Measurements from ENCODE around the gene PDSS2.
"Not testable (repeated sequence)": the region's sequence is repeated elsewhere in the genome, so short reads cannot be mapped to it uniquely, and the experiment has no call there.

Gene PDSS2

GRCh38 chr6:107413966-107414645, 45.3 kb downstream of the PDSS2 start:
- no peak for FAIRE-seq

GRCh38 chr6:107411161-107411560, 48.2 kb downstream of the PDSS2 start:
- no peak for FAIRE-seq

GRCh38 chr6:107409942-107410341, 49.4 kb downstream of the PDSS2 start:
- no peak for FAIRE-seq

GRCh38 chr6:107408714-107409113, 50.6 kb downstream of the PDSS2 start:
- no peak for FAIRE-seq

GRCh38 chr6:107405002-107405401, 54.4 kb downstream of the PDSS2 start:
- no peak for FAIRE-seq

GRCh38 chr6:107402533-107402932, 56.8 kb downstream of the PDSS2 start:
- no peak for FAIRE-seq

- no peak for FAIRE-seq
Measured at GRCh38 chr6:107401573-107401972, 57.8 kb downstream of the PDSS2 start.

- no peak for FAIRE-seq
Measured at GRCh38 chr6:107400616-107401147, 58.7 kb downstream of the PDSS2 start.

GRCh38 chr6:107399935-107400334, 59.4 kb downstream of the PDSS2 start:
- no peak for FAIRE-seq

GRCh38 chr6:107398001-107398400, 61.4 kb downstream of the PDSS2 start:
- FAIRE-seq, result no peak

GRCh38 chr6:107396211-107396610, 63.2 kb downstream of the PDSS2 start:
- no peak for FAIRE-seq

- FAIRE-seq, result no peak
Measured at GRCh38 chr6:107392069-107392468, 67.3 kb downstream of the PDSS2 start.

GRCh38 chr6:107390685-107391435, 68.5 kb downstream of the PDSS2 start:
- no peak for FAIRE-seq

GRCh38 chr6:107390056-107390455, 69.3 kb downstream of the PDSS2 start:
- FAIRE-seq, result no peak

- FAIRE-seq, result no peak
Measured at GRCh38 chr6:107386904-107387303, 72.5 kb downstream of the PDSS2 start.

- no peak for FAIRE-seq
Measured at GRCh38 chr6:107386340-107386739, 73.0 kb downstream of the PDSS2 start.

- FAIRE-seq, result no peak
Measured at GRCh38 chr6:107383705-107384104, 75.7 kb downstream of the PDSS2 start.

- FAIRE-seq, result no peak
Measured at GRCh38 chr6:107374264-107374663, 85.1 kb downstream of the PDSS2 start.

- no peak for FAIRE-seq
Measured at GRCh38 chr6:107369493-107369892, 89.9 kb downstream of the PDSS2 start.

- no peak for FAIRE-seq
Measured at GRCh38 chr6:107368471-107368870, 90.9 kb downstream of the PDSS2 start.

GRCh38 chr6:107364173-107364572, 95.2 kb downstream of the PDSS2 start:
- FAIRE-seq, result not testable (repeated sequence)

- FAIRE-seq, result no peak
Measured at GRCh38 chr6:107361753-107362604, 97.4 kb downstream of the PDSS2 start.

- FAIRE-seq, result no peak
Measured at GRCh38 chr6:107360476-107360875, 98.9 kb downstream of the PDSS2 start.
